ENCODE results near the gene SLF2.
A peak's percentile ranks its signal among the peaks of the same experiment; 100 is the strongest.

SLF2 gene

GRCh38 chr10:100923580-100923979 is 10.8 kb downstream of the SLF2 start:
- Histone ChIP-seq H3K18ac (ENCODE audit: low read length) (no peak overlapping the region), H3K23ac (ENCODE audit: low read length) (no peak overlapping the region), H3K27me3 (ENCODE audit: insufficient read depth, low read length, poor library complexity) (no peaks in the 10 kb centered on the region), H3K4me1 (ENCODE audit: control insufficient read depth, low read depth, low read length) (no peaks in the 10 kb centered on the region), H3K56ac (ENCODE audit: low read length) (no peak overlapping the region), H3K4ac (ENCODE audit: low read depth, low read length) (no peak overlapping the region), H3K79me1 (ENCODE audit: low read length) (no peaks in the 10 kb centered on the region), H3K9ac (ENCODE audit: low read length) (no peak overlapping the region), H2BK15ac (replicated peaks; ENCODE audit: low read depth) (no peak overlapping the region), H3K4me3 (ENCODE audit: low read length) (no peak overlapping the region), H3K36me3 (ENCODE audit: control insufficient read depth, insufficient read depth, low read length) (no peaks in the 10 kb centered on the region), H4K5ac (ENCODE audit: low read length) (no peak overlapping the region), H2AK5ac (ENCODE audit: low read length) (no peak overlapping the region), H3K27ac (ENCODE audit: low read depth, low read length) (no peak overlapping the region), H4K8ac (ENCODE audit: low read depth, low read length) (no peak overlapping the region), H2BK5ac (ENCODE audit: low read length) (no peak overlapping the region), H2BK120ac (ENCODE audit: low read depth, low read length) (no peak overlapping the region), H3K4me2 (ENCODE audit: low read length) (no peak overlapping the region), H3K79me2 (ENCODE audit: control insufficient read depth, insufficient read depth, low read length) (no peaks in the 10 kb centered on the region)
- DNase-seq = no peak

DNA sequence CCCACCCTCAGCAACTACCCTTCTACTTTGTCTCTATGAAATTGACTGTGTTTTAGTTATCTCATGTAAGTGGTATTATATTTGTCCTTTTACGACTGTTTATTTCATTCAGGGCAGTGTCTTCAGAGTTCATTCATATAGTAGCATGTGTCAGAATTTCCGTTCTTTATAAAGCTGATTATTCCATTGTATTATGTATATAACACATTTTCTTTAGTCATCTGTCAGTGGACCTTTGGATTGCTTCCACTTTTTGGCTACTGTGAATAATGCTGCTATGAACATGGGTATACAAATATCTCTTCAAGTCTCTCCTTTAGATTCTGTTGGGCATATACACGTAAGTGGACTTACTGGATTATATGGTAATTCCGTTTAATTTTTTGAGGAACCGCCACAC is 14.5 kb downstream of the SLF2 start:
- H3K4me2 ChIP-seq (ENCODE audit: low read length) = no peak overlapping the region
- no peaks in the 10 kb centered on the region for H3K79me1 ChIP-seq (ENCODE audit: low read length)
- H3K4ac ChIP-seq (ENCODE audit: low read depth, low read length) = no peak overlapping the region
- H3K9ac ChIP-seq (ENCODE audit: low read length) = no peak overlapping the region
- no peaks in the 10 kb centered on the region for H3K79me2 ChIP-seq (ENCODE audit: control insufficient read depth, insufficient read depth, low read length)
- DNase-seq = no peak
- H2AK5ac ChIP-seq (ENCODE audit: low read length) = no peak overlapping the region
- H3K4me3 ChIP-seq (ENCODE audit: low read length) = no peak overlapping the region
- no peak overlapping the region for H3K56ac ChIP-seq (ENCODE audit: low read length)
- no peaks in the 10 kb centered on the region for H3K4me1 ChIP-seq (ENCODE audit: control insufficient read depth, low read depth, low read length)
- no peak overlapping the region for H4K5ac ChIP-seq (ENCODE audit: low read length)
- H3K18ac ChIP-seq (ENCODE audit: low read length) = no peak overlapping the region
- no peak overlapping the region for H3K27ac ChIP-seq (ENCODE audit: low read depth, low read length)
- H2BK15ac ChIP-seq (replicated peaks; ENCODE audit: low read depth) = no peak overlapping the region
- H2BK5ac ChIP-seq (ENCODE audit: low read length) = no peak overlapping the region
- peaks cover 4% of the 10 kb centered on the region for H3K36me3 ChIP-seq (ENCODE audit: control insufficient read depth, insufficient read depth, low read length)
- H2BK120ac ChIP-seq (ENCODE audit: low read depth, low read length) = no peak overlapping the region
- H3K23ac ChIP-seq (ENCODE audit: low read length) = no peak overlapping the region
- H4K8ac ChIP-seq (ENCODE audit: low read depth, low read length) = no peak overlapping the region
- no peaks in the 10 kb centered on the region for H3K27me3 ChIP-seq (ENCODE audit: insufficient read depth, low read length, poor library complexity)
- no CpG with 5 or more reads among the region's 5 CpGs for WGBS (ENCODE audit: extremely low coverage, insufficient coverage, low lambda C conversion rate)

GRCh38 chr10:100928039-100928438 is 15.3 kb downstream of the SLF2 start:
- WGBS (ENCODE audit: extremely low coverage, insufficient coverage, low lambda C conversion rate) = no CpG with 5 or more reads among the region's 1 CpG
- H3K4me1 ChIP-seq (ENCODE audit: control insufficient read depth, low read depth, low read length) = no peaks in the 10 kb centered on the region

GRCh38 chr10:100930368-100930767 is 17.6 kb downstream of the SLF2 start:
- peak; percentile 13 for DNase-seq

More at GRCh38 chr10:100928039-100928438, 15.3 kb downstream of the SLF2 start:
- Histone ChIP-seq H3K18ac (ENCODE audit: low read length) (no peak overlapping the region), H3K79me1 (ENCODE audit: low read length) (no peaks in the 10 kb centered on the region), H3K4me2 (ENCODE audit: low read length) (no peak overlapping the region), H2BK5ac (ENCODE audit: low read length) (no peak overlapping the region), H3K4ac (ENCODE audit: low read depth, low read length) (no peak overlapping the region), H4K8ac (ENCODE audit: low read depth, low read length) (no peak overlapping the region), H3K56ac (ENCODE audit: low read length) (no peak overlapping the region), H3K27ac (ENCODE audit: low read depth, low read length) (no peak overlapping the region), H3K36me3 (ENCODE audit: control insufficient read depth, insufficient read depth, low read length) (peaks cover 4% of the 10 kb centered on the region), H3K79me2 (ENCODE audit: control insufficient read depth, insufficient read depth, low read length) (no peaks in the 10 kb centered on the region), H4K5ac (ENCODE audit: low read length) (no peak overlapping the region), H3K4me3 (ENCODE audit: low read length) (no peak overlapping the region), H2BK120ac (ENCODE audit: low read depth, low read length) (no peak overlapping the region), H3K9ac (ENCODE audit: low read length) (no peak overlapping the region), H2BK15ac (replicated peaks; ENCODE audit: low read depth) (no peak overlapping the region), H2AK5ac (ENCODE audit: low read length) (no peak overlapping the region), H3K27me3 (ENCODE audit: insufficient read depth, low read length, poor library complexity) (no peaks in the 10 kb centered on the region), H3K23ac (ENCODE audit: low read length) (no peak overlapping the region)
- peak; percentile 12 for DNase-seq

GRCh38 chr10:100934084-100934659 is 21.4 kb downstream of the SLF2 start:
- no CpG with 5 or more reads among the region's 3 CpGs for WGBS (ENCODE audit: extremely low coverage, insufficient coverage, low lambda C conversion rate)

More at GRCh38 chr10:100930368-100930767, 17.6 kb downstream of the SLF2 start:
- H3K23ac ChIP-seq (ENCODE audit: low read length) = no peak overlapping the region
- H2BK15ac ChIP-seq (replicated peaks; ENCODE audit: low read depth) = no peak overlapping the region
- H2BK120ac ChIP-seq (ENCODE audit: low read depth, low read length) = no peak overlapping the region
- no peak overlapping the region for H3K56ac ChIP-seq (ENCODE audit: low read length)
- H3K4me3 ChIP-seq (ENCODE audit: low read length) = no peak overlapping the region
- no peak overlapping the region for H3K9ac ChIP-seq (ENCODE audit: low read length)
- H3K4me1 ChIP-seq (ENCODE audit: control insufficient read depth, low read depth, low read length) = no peaks in the 10 kb centered on the region
- no peak overlapping the region for H2AK5ac ChIP-seq (ENCODE audit: low read length)
- H4K8ac ChIP-seq (ENCODE audit: low read depth, low read length) = no peak overlapping the region
- H3K79me2 ChIP-seq (ENCODE audit: control insufficient read depth, insufficient read depth, low read length) = no peaks in the 10 kb centered on the region
- H3K18ac ChIP-seq (ENCODE audit: low read length) = no peak overlapping the region
- no peak overlapping the region for H3K27ac ChIP-seq (ENCODE audit: low read depth, low read length)
- H2BK5ac ChIP-seq (ENCODE audit: low read length) = no peak overlapping the region
- H3K4me2 ChIP-seq (ENCODE audit: low read length) = no peak overlapping the region
- no peak overlapping the region for H3K4ac ChIP-seq (ENCODE audit: low read depth, low read length)
- no peaks in the 10 kb centered on the region for H3K79me1 ChIP-seq (ENCODE audit: low read length)
- H3K36me3 ChIP-seq (ENCODE audit: control insufficient read depth, insufficient read depth, low read length) = peaks cover 4% of the 10 kb centered on the region
- no peak overlapping the region for H4K5ac ChIP-seq (ENCODE audit: low read length)
- no peaks in the 10 kb centered on the region for H3K27me3 ChIP-seq (ENCODE audit: insufficient read depth, low read length, poor library complexity)

GRCh38 chr10:100939763-100940344 is 27.1 kb downstream of the SLF2 start:
- Histone ChIP-seq H2BK15ac (replicated peaks; ENCODE audit: low read depth) (no peak overlapping the region), H2BK5ac (ENCODE audit: low read length) (no peak overlapping the region), H3K9ac (ENCODE audit: low read length) (no peak overlapping the region), H3K18ac (ENCODE audit: low read length) (no peak overlapping the region), H3K4me3 (ENCODE audit: low read length) (no peak overlapping the region), H2BK120ac (ENCODE audit: low read depth, low read length) (no peak overlapping the region), H3K36me3 (ENCODE audit: control insufficient read depth, insufficient read depth, low read length) (no peaks in the 10 kb centered on the region), H3K27me3 (ENCODE audit: insufficient read depth, low read length, poor library complexity) (no peaks in the 10 kb centered on the region), H3K56ac (ENCODE audit: low read length) (no peak overlapping the region), H3K79me1 (ENCODE audit: low read length) (no peaks in the 10 kb centered on the region), H3K23ac (ENCODE audit: low read length) (no peak overlapping the region), H3K79me2 (ENCODE audit: control insufficient read depth, insufficient read depth, low read length) (no peaks in the 10 kb centered on the region), H3K4me2 (ENCODE audit: low read length) (no peak overlapping the region), H3K27ac (ENCODE audit: low read depth, low read length) (no peak overlapping the region), H3K4me1 (ENCODE audit: control insufficient read depth, low read depth, low read length) (no peaks in the 10 kb centered on the region), H2AK5ac (ENCODE audit: low read length) (no peak overlapping the region), H4K8ac (ENCODE audit: low read depth, low read length) (no peak overlapping the region), H4K5ac (ENCODE audit: low read length) (no peak overlapping the region), H3K4ac (ENCODE audit: low read depth, low read length) (no peak overlapping the region)
- no peak for DNase-seq

More at GRCh38 chr10:100934084-100934659, 21.4 kb downstream of the SLF2 start:
- Histone ChIP-seq H3K4me3 (ENCODE audit: low read length) (no peak overlapping the region), H3K36me3 (ENCODE audit: control insufficient read depth, insufficient read depth, low read length) (peaks cover 4% of the 10 kb centered on the region), H3K79me1 (ENCODE audit: low read length) (no peaks in the 10 kb centered on the region), H3K4ac (ENCODE audit: low read depth, low read length) (no peak overlapping the region), H3K4me2 (ENCODE audit: low read length) (no peak overlapping the region), H3K27ac (ENCODE audit: low read depth, low read length) (no peak overlapping the region), H3K23ac (ENCODE audit: low read length) (no peak overlapping the region), H4K5ac (ENCODE audit: low read length) (no peak overlapping the region), H3K56ac (ENCODE audit: low read length) (no peak overlapping the region), H3K4me1 (ENCODE audit: control insufficient read depth, low read depth, low read length) (no peaks in the 10 kb centered on the region), H2AK5ac (ENCODE audit: low read length) (no peak overlapping the region), H3K9ac (ENCODE audit: low read length) (no peak overlapping the region), H2BK15ac (replicated peaks; ENCODE audit: low read depth) (no peak overlapping the region), H2BK5ac (ENCODE audit: low read length) (no peak overlapping the region), H4K8ac (ENCODE audit: low read depth, low read length) (no peak overlapping the region), H2BK120ac (ENCODE audit: low read depth, low read length) (no peak overlapping the region), H3K79me2 (ENCODE audit: control insufficient read depth, insufficient read depth, low read length) (no peaks in the 10 kb centered on the region), H3K18ac (ENCODE audit: low read length) (no peak overlapping the region), H3K27me3 (ENCODE audit: insufficient read depth, low read length, poor library complexity) (no peaks in the 10 kb centered on the region)
- peak; percentile 10 for DNase-seq
